Fibroblast of pulmonary artery (primary cell): ENCODE data around the gene HOXB2.

Experiments used
- DNase-seq: peaks from one replicate; pipeline ENCODE4 v3.0.0-alpha.2; 2010; ENCODE audit warnings: low read depth
- H3K4me3 ChIP-seq: replicated peaks from 2 replicates; pipeline ENCODE4 v1.5.1; 2011; ENCODE audit warnings: low read depth, mild to moderate bottlenecking, control low read depth, low read length, moderate library complexity
- CTCF ChIP-seq: IDR thresholded peaks from 2 replicates; pipeline ENCODE4 v1.5.1; 2011; ENCODE audit warnings: mild to moderate bottlenecking, control low read depth, low read length, inconsistent platforms; ENCODE audit errors: missing control alignments

The HOXB2 gene

GRCh38 chr17:48568499-48569239, 23.8 kb upstream of the HOXB2 start:
- no peak for DNase-seq
- H3K4me3 ChIP-seq: peak overlapping the region; percentile 17
- no peak for TF ChIP-seq CTCF

- no peak for DNase-seq
- H3K4me3 ChIP-seq: no peak overlapping the region
- no peak for TF ChIP-seq CTCF
Measured at GRCh38 chr17:48567646-48568354, 22.9 kb upstream of the HOXB2 start.

DNA sequence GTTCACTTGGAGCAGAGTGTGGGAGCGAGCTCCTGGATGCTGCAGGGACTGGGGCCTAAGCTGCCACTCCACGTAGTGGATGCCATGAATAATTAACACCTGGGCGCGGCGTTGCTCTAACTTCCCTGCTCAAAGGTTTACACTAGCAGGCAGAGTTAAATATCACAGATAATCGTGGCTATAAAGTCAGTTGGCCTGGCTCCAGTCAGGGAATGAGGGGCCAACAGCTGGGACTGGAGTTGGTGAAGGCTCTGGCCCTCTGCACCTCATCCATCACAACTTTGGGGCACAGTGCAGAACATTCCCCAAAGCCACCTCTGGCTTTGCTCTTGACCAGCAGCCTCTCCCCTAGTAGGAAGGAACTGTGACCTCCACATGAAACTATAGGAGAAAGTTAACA, 22.3 kb upstream of the HOXB2 start:
- no peak for TF ChIP-seq CTCF
- no peak for DNase-seq
- no peak overlapping the region for H3K4me3 ChIP-seq

GRCh38 chr17:48566717-48567116, 21.8 kb upstream of the HOXB2 start:
- DNase-seq: no peak
- no peak overlapping the region for H3K4me3 ChIP-seq
- no peak for TF ChIP-seq CTCF

DNA sequence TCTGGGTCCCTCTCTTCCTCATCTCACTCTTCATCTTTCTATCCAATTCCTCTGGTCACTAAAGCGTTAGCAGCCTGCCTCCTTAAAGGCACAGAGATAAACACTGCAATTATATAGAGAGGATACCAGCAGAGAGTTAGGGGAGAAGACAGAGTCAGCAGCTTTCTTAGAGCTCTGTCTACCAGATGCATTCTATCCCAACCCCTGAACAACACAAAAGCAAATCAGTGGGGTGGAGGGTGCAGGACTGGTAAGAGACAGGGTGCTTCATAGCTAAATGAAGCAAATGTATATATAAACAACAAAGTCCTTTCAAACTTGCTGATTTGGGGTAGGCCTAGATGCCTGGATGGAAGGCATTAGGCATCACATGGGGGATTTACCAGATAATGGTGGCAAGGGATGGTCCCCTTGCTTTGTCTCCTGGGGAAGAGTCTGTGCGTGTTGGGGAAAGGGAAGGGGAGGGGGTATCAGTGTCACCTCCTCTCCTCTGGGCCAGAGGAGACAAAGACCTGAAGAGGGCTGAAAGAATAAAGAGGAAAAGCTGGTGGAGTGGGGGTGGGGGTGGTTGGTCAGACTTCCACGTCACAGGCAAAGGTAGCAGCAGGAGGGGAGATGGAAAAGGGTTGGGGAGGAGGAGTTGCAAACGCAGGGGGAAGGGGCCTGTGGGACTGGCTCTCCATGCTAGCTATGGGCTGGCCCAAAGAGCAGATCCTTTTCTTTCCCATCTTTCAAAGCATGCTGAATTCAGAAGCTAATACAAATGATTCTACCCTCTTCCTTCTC, 21.2 kb upstream of the HOXB2 start:
- H3K4me3 ChIP-seq: no peak overlapping the region
- DNase-seq: no peak
- TF ChIP-seq CTCF: no peak

GRCh38 chr17:48565022-48565554, 20.2 kb upstream of the HOXB2 start:
- no peak overlapping the region for H3K4me3 ChIP-seq
- no peak for DNase-seq
- no peak for TF ChIP-seq CTCF
